NCI-H146 treated with DMSO at 0.1 percent for 48 hours (cell line): ENCODE data around the gene RBPJ.
"Not testable (repeated sequence)": the region's sequence is repeated elsewhere in the genome, so short reads cannot be mapped to it uniquely, and the experiment has no call there.

ENCODE experiments used
- DNase-seq: peaks from one replicate; lab custom pipeline; 2025; ENCODE audit not compliant: unreplicated experiment; lab: John Stamatoyannopoulos, UW

Gene RBPJ

DNA sequence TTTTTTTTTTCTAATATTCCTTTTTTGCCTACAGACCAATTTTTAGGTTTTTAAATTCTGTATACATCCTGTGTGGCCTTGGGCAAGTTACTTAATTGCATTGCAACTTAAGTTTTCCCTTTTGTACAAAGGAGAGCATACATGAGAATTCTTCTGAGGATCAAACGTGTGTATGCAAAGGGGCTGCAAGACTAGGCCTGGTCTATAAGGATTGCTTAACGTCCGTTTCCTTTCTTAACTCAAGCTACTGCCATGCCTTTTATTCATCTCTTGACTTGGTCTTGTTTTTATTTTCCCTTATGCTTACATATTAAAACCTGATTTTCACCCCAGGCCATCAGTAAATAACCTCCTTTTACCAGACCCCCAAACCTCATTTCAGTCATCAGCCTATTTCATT, 13.6 kb downstream of the RBPJ start:
- DNase-seq = no peak

DNA sequence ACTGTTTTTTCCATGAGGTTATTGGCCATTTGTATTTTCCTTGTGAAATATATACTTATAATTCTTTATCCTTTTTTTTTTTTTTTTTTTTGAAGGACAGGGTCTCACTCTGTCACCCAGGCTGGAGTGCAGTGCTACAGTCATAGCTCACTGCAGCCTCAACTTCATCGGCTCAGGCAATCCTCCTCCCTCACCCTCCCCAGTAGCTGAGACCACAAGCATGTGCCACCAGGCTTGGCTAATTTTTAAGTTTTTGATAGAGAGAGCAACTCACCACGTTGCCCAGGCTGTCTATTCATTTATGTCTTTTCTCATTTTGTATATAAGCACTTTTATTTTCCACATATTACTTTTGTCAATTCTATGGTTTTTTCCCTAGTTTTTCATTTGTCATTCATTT, 16.8 kb downstream of the RBPJ start:
- no peak for DNase-seq

DNA sequence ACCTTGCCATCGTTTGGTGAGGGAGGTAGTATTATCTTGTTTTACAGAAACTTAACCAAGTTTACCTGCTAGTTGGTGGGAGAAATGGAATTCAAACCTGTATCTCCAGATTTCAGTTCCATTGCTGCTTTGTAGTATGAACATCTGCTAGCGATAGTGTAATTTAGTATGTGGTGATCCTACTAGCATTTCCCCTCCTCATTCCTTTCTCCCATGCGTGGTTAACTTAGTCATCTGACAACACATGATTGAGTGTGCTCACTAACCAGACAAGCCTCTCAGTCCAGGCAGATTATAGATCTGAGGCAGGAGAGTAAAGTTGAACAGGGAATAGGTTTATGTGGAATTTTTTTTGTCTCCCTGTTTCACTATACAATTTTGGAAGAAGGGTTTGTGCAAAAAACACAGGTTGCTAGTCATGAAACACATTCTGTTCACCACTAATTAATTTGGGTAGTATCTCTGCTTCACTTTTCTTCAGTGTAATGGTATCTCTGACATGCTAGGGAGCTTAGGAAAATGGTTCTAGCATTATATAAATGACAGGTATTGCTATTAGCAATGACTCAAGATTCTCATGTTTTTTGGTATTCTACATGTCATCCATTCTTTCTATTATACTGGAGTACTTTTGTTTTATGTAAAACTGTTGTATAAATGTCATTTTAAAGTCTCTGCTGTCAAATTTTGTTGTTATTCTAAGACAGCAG, 21.7 kb downstream of the RBPJ start:
- no peak for DNase-seq

DNA sequence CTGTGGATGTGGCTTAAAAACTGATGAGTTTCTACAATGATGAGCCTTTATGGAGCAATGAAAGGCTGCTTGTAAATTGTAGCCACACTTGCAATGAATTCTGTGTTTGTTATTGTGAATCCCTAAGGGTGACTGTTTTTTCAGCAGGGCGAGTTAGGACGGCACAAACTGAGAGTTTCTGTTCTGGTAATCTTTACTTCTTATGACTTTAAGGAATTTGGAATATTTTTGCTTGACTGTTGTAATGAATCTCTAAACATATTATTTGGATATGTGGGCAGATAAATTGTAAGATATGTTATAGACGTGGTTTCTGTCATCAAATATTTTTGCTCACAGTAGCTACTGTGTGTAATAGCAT, 22.2 kb downstream of the RBPJ start:
- DNase-seq = no peak

DNA sequence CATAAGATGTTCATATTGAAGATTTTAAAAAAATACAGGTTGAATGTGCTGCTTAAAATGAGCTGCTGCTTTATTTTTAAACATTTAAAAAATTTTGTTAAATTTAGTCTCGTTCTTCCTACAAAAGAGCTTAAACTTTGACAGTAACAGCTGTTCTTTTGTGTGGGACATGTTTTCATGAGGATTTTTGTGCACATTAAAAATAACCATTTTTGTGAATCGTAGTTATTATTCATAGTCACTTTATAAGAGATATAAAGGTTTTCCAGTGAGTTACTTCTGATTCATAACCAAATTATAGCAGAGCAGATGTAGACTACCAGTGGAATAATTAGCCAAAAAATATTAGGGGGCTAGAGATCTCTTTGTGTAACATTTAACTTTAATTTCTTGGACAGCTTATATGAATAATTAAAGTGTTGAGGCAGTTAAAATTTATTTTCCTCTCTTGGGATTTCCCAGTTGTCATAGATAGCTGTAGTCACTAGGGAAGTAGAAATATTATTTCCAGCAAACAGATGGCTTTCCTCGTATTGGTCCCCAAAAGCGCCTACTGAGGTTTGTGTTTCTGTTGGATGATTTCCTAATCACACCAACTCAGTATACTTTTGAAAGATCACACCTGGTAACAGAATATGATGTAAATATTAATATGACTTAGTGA, 24.2 kb downstream of the RBPJ start:
- no peak for DNase-seq

DNA sequence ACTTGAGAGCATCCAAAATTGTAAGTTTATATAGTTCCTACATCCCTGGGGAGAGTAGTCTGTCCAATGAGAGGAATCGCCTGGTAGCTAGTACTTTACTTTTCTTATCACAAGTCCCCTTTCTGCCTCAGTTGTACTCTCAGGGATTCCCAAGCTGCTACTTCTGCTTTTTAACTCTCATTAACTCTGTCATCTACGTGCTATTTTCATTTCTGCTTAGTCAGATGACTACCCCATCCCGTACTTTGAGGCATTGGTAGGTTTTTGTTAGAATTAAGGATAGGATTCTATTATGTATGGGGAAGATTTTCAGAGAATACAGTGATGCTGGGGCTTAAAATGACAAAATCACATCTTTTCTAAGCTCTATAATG, 24.7 kb downstream of the RBPJ start:
- DNase-seq = no peak

DNA sequence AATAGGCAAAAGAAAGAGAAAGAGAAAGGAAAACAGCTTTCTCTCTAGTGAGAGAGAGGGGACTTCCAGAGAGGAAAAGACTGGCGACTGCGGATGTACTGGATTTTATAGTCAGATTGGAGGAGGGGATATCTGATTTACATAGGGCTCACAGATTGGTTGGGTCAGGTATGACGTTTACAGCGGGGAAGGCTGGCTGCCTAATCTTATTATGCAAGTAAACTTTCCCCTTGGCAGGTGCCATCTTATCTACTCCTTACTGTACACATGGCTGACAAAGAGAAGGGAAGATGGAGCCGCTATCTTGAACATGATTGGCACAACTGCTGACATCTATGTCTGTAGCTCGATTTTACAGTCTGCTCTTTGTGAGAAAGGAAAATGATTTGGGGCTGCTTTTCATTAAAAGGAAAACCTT, 25.4 kb downstream of the RBPJ start:
- DNase-seq = peak; percentile 22

DNA sequence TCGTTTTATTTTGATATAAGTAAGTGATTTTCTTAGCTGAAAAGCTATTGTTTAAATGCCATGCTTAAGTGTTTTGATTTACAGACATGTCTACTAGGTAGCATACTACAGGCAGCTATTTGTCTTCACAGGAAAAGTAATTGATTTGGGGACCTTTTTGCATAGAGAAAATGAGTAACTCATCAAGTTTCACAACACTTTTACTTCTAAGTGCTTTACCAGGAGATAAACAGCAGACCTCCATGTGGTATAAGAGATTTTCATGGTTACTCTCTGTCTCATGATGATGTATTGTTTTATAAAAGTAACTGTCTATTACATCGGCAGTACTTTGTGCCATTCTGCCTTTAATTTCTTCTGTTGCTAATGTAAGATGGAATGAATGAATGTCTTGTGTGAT, 28.7 kb downstream of the RBPJ start:
- no peak for DNase-seq

DNA sequence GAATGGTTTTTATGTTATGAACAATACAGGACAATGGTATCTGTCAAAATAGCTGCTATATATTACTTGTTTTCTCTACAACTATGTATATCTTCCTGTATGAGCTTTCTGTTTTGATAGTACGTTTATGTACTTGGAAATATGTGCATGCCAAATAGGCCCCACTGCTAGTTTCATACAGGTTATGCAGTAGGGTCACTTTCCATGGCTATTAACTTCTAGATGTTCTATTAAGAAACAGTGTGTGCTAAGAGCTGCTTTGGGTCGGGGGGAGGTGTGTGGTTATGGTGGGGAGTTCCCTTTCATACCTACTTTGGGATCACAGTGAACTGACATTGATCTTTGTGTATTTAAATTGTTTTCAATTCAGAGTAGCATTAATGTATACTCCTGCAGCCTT, 30.9 kb downstream of the RBPJ start:
- no peak for DNase-seq

DNA sequence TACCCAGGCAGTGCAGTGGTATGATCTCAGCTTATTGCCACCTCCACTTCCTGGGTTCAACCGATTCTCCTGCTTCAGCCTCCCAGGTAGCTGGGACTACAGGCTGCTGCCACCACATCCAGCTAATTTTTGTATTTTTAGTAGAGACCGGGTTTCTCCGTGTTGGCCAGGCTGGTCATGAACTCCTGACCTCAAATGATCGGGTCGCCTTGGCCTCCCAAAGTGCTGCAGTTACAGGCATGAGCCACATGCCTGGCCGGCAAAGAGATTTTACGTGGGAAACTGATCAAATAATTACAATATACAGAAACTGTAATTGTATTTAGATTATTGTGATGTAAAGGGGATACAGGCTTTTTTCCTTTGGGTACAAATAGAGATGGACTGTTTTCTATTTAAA, 33.7 kb downstream of the RBPJ start:
- no peak for DNase-seq

DNA sequence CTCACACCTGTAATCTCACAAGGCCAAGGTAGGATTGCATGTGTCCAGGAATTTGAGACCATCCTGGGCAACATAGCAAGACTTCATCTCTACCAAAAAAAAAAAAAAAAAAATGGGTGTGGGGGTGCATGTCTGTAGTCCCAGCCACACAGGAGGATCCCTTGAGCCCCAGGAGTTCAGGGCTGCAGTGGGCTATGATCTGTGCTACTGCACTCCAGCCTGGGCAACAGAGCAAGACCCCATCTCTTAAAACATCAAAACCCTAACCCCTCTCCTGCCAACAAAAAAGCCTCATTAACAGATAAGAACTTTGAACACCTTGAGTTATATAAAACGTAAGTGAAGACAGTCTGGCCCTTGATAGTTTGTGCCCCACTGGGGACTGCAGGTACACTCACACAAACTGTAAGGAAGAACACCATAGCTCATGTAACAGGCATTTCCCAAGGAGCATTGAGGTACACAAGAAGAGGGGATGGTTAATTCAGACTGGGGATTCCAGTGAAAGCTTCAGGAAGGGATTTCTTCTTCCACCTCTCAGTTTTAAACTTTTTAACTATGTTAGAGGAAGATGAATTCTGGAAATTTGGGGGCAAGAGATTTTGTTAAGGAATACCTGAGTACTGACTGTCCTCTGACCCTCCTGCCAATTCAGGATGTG, 34.7 kb downstream of the RBPJ start:
- DNase-seq = no peak

DNA sequence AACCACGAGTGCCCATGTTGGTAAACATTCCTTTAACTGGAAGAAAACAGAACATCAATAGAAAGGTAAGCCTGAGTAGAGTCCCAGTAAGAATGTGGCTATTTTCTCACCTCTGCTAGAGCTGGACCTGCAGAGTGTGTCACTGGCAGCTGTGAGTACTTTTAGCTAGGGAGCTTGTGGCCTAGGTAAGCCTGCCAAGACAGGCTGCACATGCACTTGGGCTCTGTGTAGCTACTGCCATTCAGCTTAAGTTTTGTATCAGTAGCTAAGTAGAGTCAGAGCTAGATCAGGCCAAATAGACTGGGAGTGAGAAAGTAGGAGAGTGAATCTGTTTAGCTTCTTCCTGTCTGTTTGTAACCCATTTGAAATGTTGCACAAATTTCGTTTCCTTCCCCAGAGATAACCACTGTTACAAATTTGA, 35.3 kb downstream of the RBPJ start:
- DNase-seq = no peak

DNA sequence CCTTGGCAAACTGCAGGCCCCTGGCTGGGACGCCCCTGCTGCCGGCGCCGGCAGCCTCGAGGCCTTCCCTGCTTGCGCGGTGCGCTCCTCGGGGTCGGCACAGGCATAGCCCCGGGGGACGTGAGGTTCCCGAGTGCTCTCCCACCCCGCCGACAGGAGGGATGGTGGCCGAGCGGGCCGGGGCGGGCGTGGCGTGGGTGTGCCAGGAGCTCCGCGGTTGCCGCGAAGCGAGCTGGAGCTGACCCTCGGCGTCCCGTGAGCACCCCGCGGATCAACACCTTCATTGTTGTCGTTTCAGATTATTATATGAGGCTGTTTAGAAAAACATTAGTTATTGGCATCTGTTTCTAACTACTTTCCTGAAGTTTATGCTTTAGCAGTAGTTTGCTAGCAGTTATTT, 38.7 kb downstream of the RBPJ start:
- DNase-seq = not testable (repeated sequence)

DNA sequence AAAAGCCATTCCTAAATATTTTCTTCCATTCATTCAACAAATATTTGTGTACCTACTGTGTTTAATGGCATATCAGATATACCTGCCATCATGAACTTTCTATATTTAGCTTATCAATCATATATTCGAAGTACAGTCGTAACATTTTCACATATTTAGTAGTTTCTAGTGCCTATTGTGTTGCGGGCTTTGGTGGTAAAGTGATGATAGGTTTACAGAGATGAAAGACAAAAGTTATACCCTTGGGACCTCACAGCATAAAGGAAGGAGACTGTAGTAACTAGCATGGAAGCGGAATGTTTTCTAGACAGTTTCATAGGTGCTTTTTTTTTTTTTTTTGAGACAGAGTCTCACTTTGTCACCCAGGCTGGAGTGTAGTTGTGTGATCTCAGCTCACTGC, 39.5 kb downstream of the RBPJ start:
- DNase-seq = no peak

DNA sequence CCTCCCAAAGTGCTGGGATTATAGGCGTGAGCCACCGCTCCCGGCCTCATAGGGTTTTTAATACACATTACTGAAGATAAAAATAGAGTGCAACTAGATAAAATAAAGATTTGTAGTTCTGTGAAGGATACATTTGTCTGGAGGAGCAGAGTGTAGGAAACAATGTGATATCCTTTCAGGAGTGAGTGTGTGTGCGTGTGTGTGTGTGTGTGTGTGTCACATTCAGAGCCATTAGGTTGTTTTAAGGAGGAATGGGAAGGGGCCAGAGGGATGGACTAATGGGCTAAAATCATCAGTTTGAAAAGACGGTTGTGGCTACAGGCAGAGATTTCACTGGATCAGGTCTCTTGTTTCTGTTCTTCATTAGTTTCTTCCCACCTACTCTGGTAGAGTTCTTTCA, 40.0 kb downstream of the RBPJ start:
- DNase-seq = no peak

DNA sequence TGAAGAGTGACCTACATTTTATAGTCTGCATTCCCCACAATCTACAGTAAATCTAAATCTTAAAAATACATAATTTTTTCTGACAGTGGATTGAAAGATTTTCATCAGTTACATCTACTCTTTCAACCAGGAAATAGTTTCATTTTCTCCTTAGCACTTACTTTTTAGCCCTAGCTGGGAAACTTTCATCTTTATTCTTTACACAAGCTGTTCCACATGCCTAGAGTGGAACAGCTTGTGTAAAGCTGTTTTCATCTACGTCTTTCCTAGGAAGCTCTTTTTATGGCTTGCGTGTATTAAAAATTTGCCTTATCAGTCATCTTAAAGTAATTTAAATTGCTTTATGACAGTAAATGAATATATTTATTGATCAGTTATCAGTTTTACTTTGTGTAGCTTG, 40.5 kb downstream of the RBPJ start:
- no peak for DNase-seq

DNA sequence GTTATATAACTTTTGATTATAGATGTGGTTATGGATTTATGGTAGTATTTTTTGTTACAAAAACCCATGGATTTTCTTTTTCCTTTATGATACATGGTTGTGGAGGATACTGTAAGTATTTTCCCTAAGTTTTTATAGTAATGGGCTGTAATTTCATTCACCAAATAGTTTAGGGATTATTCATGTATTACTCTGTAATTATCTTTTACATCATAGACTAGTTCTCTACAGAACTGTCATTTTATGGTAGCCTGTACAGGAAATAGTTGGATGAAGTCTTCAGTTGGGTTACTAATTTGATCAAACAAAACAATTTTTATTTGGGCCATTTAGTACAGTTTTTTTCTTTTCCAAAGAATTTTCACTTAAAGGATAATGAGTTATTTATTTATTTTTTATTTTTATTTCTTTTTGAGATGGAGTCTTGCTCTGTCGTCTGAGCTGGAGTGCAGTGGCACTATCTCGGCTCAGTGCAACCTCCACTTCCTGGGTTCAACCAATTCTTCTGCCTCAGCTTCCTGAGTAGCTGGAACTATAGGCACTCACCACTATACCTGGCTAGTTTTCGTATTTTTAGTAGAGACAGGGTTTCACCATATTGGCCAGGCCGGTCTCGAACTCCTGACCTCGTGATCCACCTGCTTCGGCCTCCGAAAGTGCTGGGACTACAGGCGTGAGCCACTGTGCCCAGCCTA, 42.1 kb downstream of the RBPJ start:
- DNase-seq = no peak

DNA sequence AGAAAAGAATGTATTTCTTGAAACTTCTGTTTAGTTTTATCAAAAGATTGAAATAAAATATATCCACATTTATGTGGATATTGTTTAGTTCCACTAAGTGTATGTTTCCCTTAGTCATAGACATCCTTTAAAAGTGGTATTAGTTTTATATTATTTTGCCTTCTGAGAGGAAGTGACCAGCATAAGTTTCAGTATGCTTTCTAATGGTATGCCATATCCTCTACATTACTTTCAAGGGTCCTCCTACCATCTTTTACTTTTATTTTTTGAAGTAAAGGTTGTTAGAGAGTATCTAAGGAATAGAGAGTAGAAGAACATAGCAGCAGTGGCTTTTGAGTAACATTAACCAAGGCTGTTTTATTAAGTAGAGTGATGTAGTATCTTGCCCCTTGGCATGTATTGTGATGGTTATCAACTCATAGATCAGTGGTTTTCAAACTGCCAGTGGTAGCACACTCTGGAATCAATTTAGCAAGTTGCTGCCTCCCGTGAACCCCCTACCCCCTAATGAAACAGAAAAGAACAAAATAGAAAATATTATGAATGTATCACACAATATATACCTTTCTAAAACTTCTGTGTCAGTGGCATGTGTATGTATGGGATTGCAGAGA, 44.8 kb downstream of the RBPJ start:
- DNase-seq = no peak

DNA sequence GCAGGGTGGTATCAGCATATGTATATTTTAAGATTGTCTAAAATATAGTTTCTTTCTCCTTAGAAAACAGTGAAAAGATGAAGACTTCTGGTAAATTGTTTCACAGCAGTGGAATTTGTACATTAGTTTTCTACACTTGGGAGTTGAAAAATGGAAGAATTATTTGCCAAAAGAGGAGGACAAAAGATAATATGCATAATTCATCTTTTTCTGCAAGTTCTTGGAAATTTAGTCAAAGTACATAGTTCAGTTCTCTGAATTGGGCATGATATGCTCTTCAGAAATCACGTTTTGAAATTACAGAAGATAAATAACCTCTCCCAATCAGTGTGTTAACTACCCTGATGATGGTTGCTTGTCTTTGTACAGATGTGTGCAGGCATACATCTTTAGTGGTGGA, 47.0 kb downstream of the RBPJ start:
- DNase-seq = no peak

DNA sequence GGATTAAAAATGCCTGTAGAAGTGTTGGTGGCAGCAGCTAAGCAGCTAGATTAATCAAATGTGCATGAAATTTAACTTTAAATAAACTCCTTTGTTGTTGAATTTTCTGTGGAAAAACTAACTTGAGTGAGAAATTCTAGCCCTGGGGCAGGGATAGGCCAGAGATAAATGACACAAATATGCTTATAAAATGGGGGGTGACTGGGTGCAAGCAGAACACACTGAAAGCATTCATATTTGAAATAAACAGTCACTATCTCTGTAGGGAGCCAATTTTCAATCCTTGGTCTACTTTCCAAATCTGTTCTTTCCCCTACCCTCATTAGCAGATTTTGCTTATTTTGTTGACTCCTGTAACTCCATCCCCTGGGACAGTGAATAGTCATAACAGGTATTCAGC, 47.9 kb downstream of the RBPJ start:
- DNase-seq = no peak

DNA sequence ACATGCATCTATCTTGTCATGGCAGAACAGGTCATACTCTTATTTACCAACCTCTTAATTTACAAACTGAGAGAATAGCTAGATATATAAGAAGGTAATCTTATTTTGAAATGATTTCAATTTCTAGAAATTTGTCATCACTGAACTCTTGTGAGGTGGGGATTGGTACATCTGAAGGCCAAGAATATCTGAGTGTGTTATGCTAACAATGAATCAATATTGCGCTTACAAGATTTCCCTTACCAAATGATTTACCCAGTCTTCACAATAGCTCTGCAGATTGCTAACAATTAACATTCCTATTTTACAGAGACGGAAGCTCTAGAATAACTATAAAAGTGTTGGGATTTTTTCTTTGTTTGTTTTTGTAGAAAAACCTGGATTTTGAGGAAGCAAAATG, 48.3 kb downstream of the RBPJ start:
- no peak for DNase-seq

DNA sequence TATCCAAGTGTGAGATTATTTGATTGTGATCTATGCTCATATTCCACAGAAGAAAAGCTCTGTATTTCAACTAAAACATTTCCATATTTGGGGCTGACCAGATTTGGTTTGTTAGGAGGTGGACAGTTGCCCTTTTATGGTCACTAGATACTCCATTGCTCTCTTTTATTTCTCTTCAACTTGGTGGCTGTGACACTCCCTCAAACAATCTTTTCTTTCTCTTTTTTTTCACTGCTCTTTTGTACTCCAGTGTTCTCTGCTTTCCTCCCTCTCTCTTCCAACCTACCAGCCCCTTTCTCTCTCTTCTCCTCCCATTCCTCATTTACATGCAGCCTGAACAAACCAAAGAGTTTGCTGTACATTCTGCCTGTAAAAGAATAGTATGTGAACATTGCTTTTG, 48.8 kb downstream of the RBPJ start:
- DNase-seq = no peak
